Activated effector memory CD4-positive, alpha-beta T cell treated with Interleukin-2 at 50 U/mL for 16 hours (primary cell): ENCODE results near the gene OR7E24.
"Not testable (repeated sequence)": the region's sequence is repeated elsewhere in the genome, so short reads cannot be mapped to it uniquely, and the experiment has no call there.

Experiments used
- DNase-seq: peaks from one replicate; pipeline ENCODE4 v3.0.0-alpha.2; 2020

The OR7E24 gene

GRCh38 chr19:9250630-9251029 lies at the start of gene OR7E24:
Gene OR7E24 (plus strand): TSS chr19:9250930. CDS start chr19:9251044, 114 bp downstream.
- no peak for DNase-seq

- peak; percentile 41 for DNase-seq
These were observed 45.1 kb upstream of the OR7E24 start for GRCh38 chr19:9205501-9206113.

- DNase-seq, result no peak
These were observed 31.2 kb upstream of the OR7E24 start, which contains the start of gene OR7D4 for GRCh38 chr19:9219489-9219888. Gene OR7D4 (minus strand): TSS chr19:9219589. CDS start chr19:9214837, 4,752 bp downstream.

- DNase-seq, result no peak
These were observed 506 bp downstream of the OR7E24 start for GRCh38 chr19:9251236-9251635.

GRCh38 chr19:9283485-9283884 lies 32.8 kb downstream of the OR7E24 start:
- DNase-seq, result not testable (repeated sequence)

- DNase-seq, result no peak
These were observed 38.6 kb downstream of the OR7E24 start for GRCh38 chr19:9289231-9289884.

GRCh38 chr19:9295411-9295849 lies 44.7 kb downstream of the OR7E24 start:
- DNase-seq, result no peak

GRCh38 chr19:9296336-9296735 lies 45.6 kb downstream of the OR7E24 start:
- DNase-seq, result no peak
